ENCODE measurements around the gene ARR3. TPM values are rescaled to one million over a fixed set of nuclear protein-coding genes. Genes with fewer than 3 reads are reported as not detected.

The ARR3 gene
- total RNA-seq, 1 experiment from 2014 or later, result not detected

Small RNA genes lying within 50 kb of the gene (small RNA-seq; reads per million reads assigned to genes)
- gene RNA5SP507, result 0 to 0.14 reads per million in 2 experiments

Other genes with a start within 250 kb of the ARR3 start
- gene AWAT2, start 218.4 kb upstream of the ARR3 start, total RNA-seq (2014; rRNA removed; shearing (Covaris generic)), result not detected in 2 replicates
- gene OTUD6A, start 205.9 kb upstream of the ARR3 start, total RNA-seq (2014; rRNA removed; shearing (Covaris generic)), result not detected in 2 replicates
- 148 and 154 TPM in 2 replicates for gene IGBP1, start 134.9 kb upstream of the ARR3 start, total RNA-seq (2014; rRNA removed; shearing (Covaris generic))
- gene DGAT2L6, start 90.9 kb upstream of the ARR3 start, total RNA-seq (2014; rRNA removed; shearing (Covaris generic)), result 0.13 TPM in 1 of 2 replicates, not detected in the other
- not detected in 2 replicates for gene AWAT1, start 33.7 kb upstream of the ARR3 start, total RNA-seq (2014; rRNA removed; shearing (Covaris generic))
- gene P2RY4, start 8.1 kb upstream of the ARR3 start, total RNA-seq (2014; rRNA removed; shearing (Covaris generic)), result not detected in 2 replicates
- not detected in 2 replicates for gene RAB41, start 13.8 kb downstream of the ARR3 start, total RNA-seq (2014; rRNA removed; shearing (Covaris generic))
- gene PDZD11, start 21.6 kb downstream of the ARR3 start, total RNA-seq (2014; rRNA removed; shearing (Covaris generic)), result 110 and 111 TPM in 2 replicates
- 18.2 and 19.1 TPM in 2 replicates for gene KIF4A, start 21.8 kb downstream of the ARR3 start, total RNA-seq (2014; rRNA removed; shearing (Covaris generic))
- gene GDPD2, start 155.0 kb downstream of the ARR3 start, total RNA-seq (2014; rRNA removed; shearing (Covaris generic)), result not detected in 2 replicates
- gene DLG3, start 176.5 kb downstream of the ARR3 start, total RNA-seq (2014; rRNA removed; shearing (Covaris generic)), result 0.64 and 2.5 TPM in 2 replicates